DOHH2 (cell line): ENCODE data around the gene PCDH9.
"Not testable (repeated sequence)": the region's sequence is repeated elsewhere in the genome, so short reads cannot be mapped to it uniquely, and the experiment has no call there.

Experiments
- CTCF ChIP-seq: fragments of 200-600 bp; sonication (generic); IDR thresholded peaks from one replicate; pipeline ENCODE4 v1.5.1; 2014; ENCODE audit warnings: antibody characterized with exemption, mild to moderate bottlenecking, low read depth, low read length; ENCODE audit not compliant: poor library complexity, severe bottlenecking
- EZH2phosphoT487 ChIP-seq: fragments of 200-600 bp; sonication (generic); IDR thresholded peaks from 2 replicates; pipeline ENCODE4 v1.6.1; 2017; ENCODE audit warnings: borderline replicate concordance, mild to moderate bottlenecking, antibody characterized with exemption, low read length, moderate library complexity, mixed read lengths

DNA sequence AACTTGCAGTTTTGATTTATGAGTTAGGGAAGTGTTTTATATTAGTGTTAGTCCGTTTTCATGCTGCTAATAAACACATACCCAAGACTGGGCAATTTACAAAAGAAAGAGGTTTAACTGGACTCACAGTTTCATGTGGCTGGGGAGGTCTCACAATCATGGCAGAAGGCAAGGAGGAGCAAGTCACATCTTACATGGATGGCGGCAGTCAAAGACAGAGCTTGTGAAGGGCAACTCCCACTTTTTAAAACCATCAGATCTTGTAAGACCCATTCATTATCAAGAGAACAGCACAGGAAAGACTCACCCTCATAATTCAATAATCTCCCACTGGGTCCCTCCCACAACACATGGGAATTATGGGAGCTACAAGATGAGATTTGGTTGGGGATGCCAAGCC, 349.0 kb downstream of the PCDH9 start:
- not testable (repeated sequence) for TF ChIP-seq CTCF, EZH2phosphoT487
